COLO668 (cell line): ENCODE measurements around the gene RTL1.

Source experiments
- DNase-seq: peaks from one replicate; lab custom pipeline; 2025; ENCODE audit not compliant: unreplicated experiment; lab: John Stamatoyannopoulos, UW

Gene RTL1

GRCh38 chr14:100898935-100899883 is 4.3 kb downstream of the RTL1 start:
- DNase-seq, result no peak

DNA sequence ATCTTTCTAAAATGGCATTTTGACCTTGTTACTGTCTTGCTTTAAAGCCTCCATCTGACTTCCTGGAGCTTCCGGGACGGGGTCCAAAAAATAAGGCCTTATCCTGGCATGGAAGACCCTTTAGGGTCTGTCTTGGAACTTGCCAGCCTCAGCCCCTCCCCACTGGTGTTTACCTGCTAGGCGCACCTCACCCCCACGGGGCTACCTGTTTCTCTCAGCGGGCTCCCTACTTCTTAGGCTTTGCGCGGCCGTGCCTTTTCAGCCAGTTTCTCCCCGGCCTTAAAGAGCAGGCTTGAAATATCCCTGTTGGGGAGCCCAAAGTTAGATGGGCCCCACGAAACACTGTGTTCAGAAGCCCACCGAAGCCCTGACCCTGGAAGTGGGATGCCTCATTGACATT is 5.1 kb downstream of the RTL1 start:
- DNase-seq, result no peak

DNA sequence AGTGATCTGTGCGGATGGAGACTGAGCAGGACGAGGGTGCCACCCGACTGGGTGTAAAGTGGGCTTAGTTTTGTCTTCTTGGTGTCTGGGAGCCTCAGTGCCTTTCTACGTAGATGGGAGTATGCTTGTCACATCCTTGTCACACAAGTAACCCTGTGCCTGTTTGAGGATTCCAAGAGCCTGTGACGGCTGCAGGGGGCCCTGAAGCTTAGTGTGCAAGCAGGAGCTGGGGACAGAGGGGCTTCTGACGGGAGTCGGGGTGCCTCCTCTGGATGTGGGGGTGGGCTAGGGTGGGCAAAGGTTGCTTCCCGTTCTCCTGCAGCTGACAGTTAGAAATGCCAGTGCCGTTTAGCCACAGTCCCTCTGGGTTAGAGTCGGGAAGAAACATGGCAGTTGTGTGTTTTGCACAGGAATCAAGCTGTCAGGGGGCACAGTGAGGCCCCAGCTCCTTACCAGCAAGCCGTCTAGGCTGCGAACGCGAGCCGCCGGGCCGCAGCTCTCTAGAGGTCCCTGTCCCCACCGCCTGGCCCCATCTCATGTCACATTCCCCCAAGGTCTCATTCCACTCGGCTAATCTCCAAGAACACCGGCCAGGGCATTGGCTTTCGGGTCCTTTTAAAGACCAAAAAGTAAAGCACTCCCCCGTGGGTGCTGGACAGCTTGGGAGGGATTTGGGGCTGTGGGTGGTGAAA is 7.0 kb downstream of the RTL1 start:
- DNase-seq, result no peak

DNA sequence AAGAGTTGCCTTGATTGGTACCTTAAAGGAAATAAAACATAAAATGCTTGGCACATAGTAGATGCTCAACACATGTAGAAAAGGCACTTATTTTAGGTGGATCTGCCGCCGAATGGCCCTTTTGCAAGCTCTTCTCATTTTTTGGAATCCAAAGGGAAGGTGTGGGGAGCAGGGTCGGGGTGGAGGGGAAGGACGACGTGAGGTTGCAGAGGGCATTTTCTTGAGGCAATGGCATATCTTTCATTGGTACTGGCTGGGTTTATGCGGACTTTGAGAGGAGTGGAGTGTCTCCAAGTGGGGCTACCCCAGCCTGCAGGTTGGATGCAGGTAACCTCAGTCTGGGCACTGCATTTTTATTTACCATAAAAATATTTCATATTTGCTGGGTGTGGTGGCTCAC is 8.1 kb downstream of the RTL1 start:
- no peak for DNase-seq

DNA sequence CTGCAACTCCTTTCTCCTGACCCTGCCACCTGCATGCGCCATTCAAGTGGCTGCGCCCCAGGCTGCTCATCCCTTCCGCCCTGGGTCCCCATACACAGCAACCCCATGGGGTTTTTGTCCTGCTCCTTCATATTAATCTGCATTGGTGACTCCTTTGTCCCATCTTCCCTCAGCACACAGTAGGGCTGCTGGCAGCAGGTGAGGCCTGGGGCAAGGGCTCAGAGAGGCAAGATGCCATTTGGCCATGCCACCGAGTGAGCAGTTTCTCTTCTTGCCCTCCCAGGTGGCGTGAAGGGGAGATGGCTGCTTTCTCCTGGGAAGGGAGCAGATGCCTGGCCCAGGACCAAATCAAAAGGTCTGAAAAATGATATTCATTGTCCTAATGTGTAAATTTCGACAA is 9.1 kb downstream of the RTL1 start:
- DNase-seq, result no peak

- no peak for DNase-seq
These were observed 9.8 kb downstream of the RTL1 start for GRCh38 chr14:100893760-100894159.

- no peak for DNase-seq
These were observed 10.3 kb downstream of the RTL1 start for GRCh38 chr14:100893228-100893601.

- no peak for DNase-seq
These were observed 10.9 kb downstream of the RTL1 start for GRCh38 chr14:100892496-100893227.

DNA sequence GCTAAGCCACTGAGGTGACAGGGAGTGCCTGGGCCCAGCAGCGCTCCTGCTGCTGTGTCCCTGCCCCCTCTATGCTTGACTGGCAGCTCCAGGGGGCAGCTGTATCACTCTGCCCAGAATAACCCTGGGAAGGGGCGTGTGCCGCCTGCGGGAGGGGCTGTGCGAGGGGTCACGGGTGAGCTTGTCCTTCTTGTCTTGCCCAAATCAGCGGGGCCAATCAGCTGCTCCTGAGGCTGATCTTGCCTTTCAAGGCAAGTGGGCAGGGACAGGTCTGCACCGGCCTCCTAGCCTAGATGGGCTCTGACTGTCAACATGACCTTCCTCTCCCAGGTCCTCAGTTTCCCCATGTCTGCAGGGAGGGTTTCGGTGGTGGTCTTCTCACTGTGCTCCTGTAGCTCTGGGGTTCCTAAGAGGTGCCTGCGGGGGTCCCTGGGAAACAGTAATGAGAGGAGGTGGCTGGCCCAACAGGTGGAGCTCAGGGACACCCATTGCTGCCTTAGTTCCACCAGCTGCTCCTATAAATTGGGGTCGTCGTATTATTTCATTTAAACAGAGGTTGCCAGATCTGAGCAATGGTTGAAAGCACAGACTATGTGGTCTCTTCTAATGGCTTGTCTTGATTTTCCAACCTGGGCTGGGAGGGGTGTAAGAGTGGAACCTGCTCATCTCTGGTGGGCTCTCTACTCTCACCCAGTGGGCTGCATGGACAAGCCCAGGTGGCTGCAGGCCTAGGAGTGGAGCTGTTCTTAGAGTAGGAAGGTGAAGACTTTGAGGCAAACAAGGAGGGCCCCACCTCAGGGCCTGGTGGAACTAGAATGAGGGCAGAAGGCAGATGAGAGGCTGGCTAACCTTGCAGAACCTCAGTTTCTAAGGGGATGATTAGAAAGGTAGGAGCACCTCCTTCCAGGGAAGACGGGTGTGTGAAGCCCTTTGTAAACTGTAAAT is 11.7 kb downstream of the RTL1 start:
- no peak for DNase-seq

DNA sequence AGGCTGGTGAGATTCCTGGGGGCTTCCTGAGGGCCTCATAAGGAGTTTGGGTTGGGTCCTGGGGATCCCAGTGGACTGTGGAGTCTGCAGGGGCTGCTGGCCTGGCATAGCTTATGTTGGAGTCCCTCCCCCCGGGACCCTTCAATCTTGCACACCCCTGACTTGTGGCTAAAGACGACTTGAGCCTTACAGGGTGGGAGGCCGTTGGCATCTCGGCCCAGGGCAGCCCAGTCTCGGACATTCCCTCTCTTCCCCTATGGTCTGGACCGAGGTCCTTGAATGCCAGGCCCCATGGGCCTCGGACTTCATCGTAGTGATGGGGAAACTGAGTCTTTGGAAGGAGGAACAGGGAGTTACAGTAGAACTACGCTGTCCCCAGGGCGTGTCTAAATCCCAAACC is 12.5 kb downstream of the RTL1 start:
- DNase-seq, result no peak

- DNase-seq, result no peak
These were observed 13.3 kb downstream of the RTL1 start for GRCh38 chr14:100890061-100890850.

DNA sequence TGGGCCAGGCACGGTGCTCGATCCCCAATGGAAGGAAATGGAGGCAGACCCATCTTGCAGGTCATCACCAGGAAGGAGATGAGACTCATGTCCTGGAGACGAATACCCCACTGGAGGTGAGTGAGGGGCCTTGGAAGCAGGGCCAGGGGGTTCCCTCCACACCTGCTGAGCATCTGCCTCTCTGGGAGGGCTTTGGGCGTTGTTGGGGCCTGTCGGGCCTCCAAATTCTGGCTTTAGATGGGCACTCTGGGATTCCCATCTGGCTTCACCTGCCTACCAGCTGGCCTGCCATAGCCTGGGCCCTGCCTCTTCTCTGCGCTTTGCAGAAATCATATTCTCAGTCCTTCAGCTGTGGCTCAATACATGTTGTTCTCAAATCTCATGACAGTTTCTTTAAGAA is 13.9 kb downstream of the RTL1 start:
- DNase-seq, result no peak

GRCh38 chr14:100888789-100889315 is 14.7 kb downstream of the RTL1 start:
- DNase-seq, result no peak

DNA sequence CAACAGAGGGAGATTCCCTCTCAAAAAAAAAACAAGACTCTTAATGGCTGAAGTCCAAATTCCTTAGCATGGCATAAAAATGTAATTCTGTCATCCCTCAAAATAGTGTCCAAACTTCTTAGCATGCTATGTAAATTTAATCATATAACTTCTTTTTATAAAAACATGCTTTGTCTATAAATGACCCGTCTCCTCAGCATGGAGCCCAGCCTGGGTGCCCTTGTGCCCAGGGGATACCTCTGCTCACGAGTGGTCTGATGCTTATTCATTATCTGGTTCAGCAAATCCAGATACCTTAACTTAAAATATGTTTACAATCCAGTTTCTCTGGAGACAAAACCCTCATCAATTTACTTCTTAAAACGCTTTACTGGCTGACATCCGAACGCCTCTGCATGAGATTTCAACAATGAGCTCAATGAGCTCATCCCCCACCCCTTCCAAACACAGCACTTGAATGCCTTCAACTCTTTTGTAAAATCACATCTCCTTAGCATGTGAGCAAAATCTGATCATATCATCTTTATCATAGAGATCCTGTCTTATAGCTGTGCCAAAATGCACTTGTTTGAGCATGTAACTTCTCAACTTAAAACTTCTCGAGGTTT is 15.7 kb downstream of the RTL1 start:
- no peak for DNase-seq

DNA sequence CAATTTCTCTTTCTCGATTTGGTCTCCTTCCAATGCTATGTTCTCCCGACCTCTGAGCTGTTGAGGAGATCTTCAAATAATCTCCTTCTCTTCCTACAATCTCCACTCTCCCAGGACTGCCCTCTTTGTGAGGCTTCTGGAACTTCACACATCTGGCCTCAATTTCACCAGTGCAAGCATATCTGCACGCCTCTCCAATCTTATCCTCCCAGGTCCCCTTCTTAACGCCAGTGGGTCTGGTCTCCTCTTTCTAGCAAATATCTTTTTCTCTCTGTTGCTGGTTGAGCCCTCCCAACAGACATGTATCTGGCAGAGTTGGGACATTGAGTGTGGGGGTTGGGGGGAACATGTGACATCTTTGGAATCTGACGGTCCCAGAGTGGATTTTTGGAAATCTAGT is 17.9 kb downstream of the RTL1 start:
- no peak for DNase-seq

DNA sequence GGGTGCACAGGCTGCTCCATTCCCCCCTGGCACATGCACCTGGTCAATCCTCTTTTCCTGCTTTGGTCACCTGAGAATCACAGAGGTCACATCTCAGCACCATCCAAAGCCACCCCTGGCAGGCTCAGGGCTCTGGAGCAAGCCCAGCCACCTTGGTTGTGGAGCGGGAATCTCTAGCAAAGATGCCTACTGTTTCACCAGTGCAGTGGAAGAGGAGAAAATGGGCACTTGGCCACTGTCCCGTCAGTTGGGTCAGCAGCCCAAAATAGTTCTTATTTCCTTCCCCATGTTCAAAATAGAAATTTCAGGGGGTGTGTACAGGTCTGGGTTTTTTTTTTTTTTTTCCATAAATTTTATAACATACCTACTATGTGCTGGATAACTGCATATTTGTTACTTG is 18.3 kb downstream of the RTL1 start:
- no peak for DNase-seq

- no peak for DNase-seq
These were observed 19.1 kb downstream of the RTL1 start for GRCh38 chr14:100884456-100884855.

DNA sequence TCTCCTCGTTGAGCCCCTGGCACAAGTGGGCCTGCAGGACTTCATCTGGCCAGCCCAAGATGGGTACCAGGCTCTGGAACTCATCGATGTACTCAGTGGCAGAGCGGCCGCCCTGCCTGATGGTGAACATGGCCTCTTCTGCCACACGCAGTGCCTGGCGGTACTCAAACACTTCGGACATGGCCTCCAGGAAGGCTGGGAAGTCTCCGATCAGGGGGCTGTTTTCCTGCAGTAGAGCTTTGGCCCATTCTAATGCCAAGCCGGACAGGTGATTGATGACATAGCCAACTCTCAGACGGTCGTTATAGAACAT is 19.8 kb downstream of the RTL1 start:
- no peak for DNase-seq

GRCh38 chr14:100882991-100883788 is 20.3 kb downstream of the RTL1 start:
- DNase-seq, result no peak
